Measurements from ENCODE around the gene ZNF516. TPM values are rescaled to one million over a fixed set of nuclear protein-coding genes. Genes with fewer than 3 reads are reported as not detected.

Gene ZNF516
- total and polyA plus RNA-seq, 4 donors, result 2.5 to 12.2 (median 7.6) TPM

DNA sequence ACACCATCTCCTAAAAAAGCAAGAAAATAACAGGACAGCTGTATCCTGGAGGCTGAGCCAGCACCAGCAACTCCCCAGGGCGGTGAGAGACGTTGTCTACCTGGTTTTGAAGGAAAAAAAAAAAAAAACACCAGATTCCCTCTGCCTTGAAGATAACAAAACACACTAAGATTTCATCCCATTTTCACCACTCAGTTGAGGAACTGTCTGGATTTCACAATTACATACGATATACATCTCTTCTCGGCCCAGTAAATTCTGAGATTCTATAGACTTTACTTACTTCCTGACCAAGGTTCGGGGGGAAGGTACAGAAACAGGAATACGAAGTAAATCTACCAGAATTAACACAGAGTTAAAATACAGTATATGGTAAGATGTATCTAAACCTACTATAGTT, 8.5 kb downstream of the ZNF516 start:
- 81% methylated on average over 6 of the region's 6 CpGs for WGBS
- no peak overlapping the region for H3K4me3 ChIP-seq (ENCODE audit: low read depth in 1 of 3, low read length in 3 of 3)
- H3K4me1 ChIP-seq (ENCODE audit: control insufficient read depth in 4 of 4, insufficient read depth in 4 of 4, low read length in 3 of 4), result peaks cover 0 to 21% (median 12%) of the 10 kb centered on the region in 4 donors
- no peak overlapping the region for H3K9ac ChIP-seq (ENCODE audit: low read depth in 1 of 2, low read length in 2 of 2)
- no peak for DNase-seq (ENCODE audit: low spot score)
- no peaks in the 10 kb centered on the region for H3K27me3 ChIP-seq (ENCODE audit: control insufficient read depth in 4 of 4, insufficient read depth in 4 of 4, low read length in 3 of 4)
- no peaks in the 10 kb centered on the region for H3K9me3 ChIP-seq (ENCODE audit: control insufficient read depth in 4 of 4, low read length in 3 of 4)
- no peak for TF ChIP-seq EGR1 (IDR thresholded peaks at IDR 0.05; ENCODE audit: low read depth in 2 of 2)
- no peak for TF ChIP-seq HNF4A (conservative IDR thresholded peaks at IDR 0.05)
- TF ChIP-seq HNF4G (IDR thresholded peaks at IDR 0.05), result no peak
- TF ChIP-seq, protein P1, sequence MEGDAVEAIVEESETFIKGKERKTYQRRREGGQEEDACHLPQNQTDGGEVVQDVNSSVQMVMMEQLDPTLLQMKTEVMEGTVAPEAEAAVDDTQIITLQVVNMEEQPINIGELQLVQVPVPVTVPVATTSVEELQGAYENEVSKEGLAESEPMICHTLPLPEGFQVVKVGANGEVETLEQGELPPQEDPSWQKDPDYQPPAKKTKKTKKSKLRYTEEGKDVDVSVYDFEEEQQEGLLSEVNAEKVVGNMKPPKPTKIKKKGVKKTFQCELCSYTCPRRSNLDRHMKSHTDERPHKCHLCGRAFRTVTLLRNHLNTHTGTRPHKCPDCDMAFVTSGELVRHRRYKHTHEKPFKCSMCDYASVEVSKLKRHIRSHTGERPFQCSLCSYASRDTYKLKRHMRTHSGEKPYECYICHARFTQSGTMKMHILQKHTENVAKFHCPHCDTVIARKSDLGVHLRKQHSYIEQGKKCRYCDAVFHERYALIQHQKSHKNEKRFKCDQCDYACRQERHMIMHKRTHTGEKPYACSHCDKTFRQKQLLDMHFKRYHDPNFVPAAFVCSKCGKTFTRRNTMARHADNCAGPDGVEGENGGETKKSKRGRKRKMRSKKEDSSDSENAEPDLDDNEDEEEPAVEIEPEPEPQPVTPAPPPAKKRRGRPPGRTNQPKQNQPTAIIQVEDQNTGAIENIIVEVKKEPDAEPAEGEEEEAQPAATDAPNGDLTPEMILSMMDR (IDR thresholded peaks at IDR 0.05; ENCODE audit: low read depth, low read length, missing input control), result no peak
- TF ChIP-seq SP1 (IDR thresholded peaks at IDR 0.05), result no peak
- TF ChIP-seq RAD21 (IDR thresholded peaks at IDR 0.05), result no peak
- no peak for TF ChIP-seq RXRA (IDR thresholded peaks at IDR 0.05)
- TF ChIP-seq FOXA2 (IDR thresholded peaks at IDR 0.05), result no peak
- no peak for TF ChIP-seq NR2F2 (IDR thresholded peaks at IDR 0.05)
- TF ChIP-seq YY1 (IDR thresholded peaks at IDR 0.05), result no peak
- TF ChIP-seq FOXA1 (IDR thresholded peaks at IDR 0.05), result no peak
- TF ChIP-seq, protein P2, sequence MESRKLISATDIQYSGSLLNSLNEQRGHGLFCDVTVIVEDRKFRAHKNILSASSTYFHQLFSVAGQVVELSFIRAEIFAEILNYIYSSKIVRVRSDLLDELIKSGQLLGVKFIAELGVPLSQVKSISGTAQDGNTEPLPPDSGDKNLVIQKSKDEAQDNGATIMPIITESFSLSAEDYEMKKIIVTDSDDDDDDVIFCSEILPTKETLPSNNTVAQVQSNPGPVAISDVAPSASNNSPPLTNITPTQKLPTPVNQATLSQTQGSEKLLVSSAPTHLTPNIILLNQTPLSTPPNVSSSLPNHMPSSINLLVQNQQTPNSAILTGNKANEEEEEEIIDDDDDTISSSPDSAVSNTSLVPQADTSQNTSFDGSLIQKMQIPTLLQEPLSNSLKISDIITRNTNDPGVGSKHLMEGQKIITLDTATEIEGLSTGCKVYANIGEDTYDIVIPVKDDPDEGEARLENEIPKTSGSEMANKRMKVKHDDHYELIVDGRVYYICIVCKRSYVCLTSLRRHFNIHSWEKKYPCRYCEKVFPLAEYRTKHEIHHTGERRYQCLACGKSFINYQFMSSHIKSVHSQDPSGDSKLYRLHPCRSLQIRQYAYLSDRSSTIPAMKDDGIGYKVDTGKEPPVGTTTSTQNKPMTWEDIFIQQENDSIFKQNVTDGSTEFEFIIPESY (IDR thresholded peaks at IDR 0.05), result no peak
- TF ChIP-seq, protein P3, sequence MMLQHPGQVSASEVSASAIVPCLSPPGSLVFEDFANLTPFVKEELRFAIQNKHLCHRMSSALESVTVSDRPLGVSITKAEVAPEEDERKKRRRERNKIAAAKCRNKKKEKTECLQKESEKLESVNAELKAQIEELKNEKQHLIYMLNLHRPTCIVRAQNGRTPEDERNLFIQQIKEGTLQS (IDR thresholded peaks at IDR 0.05), result no peak
- no peak for TF ChIP-seq GABPA (IDR thresholded peaks at IDR 0.05 in 1 of 2, conservative IDR thresholded peaks at IDR 0.05 in 1 of 2)
- TF ChIP-seq, protein P4, sequence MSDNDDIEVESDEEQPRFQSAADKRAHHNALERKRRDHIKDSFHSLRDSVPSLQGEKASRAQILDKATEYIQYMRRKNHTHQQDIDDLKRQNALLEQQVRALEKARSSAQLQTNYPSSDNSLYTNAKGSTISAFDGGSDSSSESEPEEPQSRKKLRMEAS (IDR thresholded peaks at IDR 0.05), result no peak
- TF ChIP-seq, protein P5, sequence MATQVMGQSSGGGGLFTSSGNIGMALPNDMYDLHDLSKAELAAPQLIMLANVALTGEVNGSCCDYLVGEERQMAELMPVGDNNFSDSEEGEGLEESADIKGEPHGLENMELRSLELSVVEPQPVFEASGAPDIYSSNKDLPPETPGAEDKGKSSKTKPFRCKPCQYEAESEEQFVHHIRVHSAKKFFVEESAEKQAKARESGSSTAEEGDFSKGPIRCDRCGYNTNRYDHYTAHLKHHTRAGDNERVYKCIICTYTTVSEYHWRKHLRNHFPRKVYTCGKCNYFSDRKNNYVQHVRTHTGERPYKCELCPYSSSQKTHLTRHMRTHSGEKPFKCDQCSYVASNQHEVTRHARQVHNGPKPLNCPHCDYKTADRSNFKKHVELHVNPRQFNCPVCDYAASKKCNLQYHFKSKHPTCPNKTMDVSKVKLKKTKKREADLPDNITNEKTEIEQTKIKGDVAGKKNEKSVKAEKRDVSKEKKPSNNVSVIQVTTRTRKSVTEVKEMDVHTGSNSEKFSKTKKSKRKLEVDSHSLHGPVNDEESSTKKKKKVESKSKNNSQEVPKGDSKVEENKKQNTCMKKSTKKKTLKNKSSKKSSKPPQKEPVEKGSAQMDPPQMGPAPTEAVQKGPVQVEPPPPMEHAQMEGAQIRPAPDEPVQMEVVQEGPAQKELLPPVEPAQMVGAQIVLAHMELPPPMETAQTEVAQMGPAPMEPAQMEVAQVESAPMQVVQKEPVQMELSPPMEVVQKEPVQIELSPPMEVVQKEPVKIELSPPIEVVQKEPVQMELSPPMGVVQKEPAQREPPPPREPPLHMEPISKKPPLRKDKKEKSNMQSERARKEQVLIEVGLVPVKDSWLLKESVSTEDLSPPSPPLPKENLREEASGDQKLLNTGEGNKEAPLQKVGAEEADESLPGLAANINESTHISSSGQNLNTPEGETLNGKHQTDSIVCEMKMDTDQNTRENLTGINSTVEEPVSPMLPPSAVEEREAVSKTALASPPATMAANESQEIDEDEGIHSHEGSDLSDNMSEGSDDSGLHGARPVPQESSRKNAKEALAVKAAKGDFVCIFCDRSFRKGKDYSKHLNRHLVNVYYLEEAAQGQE (IDR thresholded peaks at IDR 0.05), result no peak
- no peak for TF ChIP-seq TAF1 (conservative IDR thresholded peaks at IDR 0.05)
- no peak for TF ChIP-seq JUND (IDR thresholded peaks at IDR 0.05)
- no peak overlapping the region for H3K27ac ChIP-seq (ENCODE audit: low read depth in 1 of 2, low read length in 2 of 2)
- no peaks in the 10 kb centered on the region for H3K36me3 ChIP-seq (ENCODE audit: control insufficient read depth in 4 of 4, insufficient read depth in 3 of 4, low read depth in 1 of 4, low read length in 3 of 4)

Measured in liver (tissue), 9 donors.